Stimulated activated CD8-positive, alpha-beta memory T cell treated with anti-CD3 and anti-CD28 coated beads, Interleukin-7, amount 100 ng/mL, for 48 hours (primary cell): ENCODE data around the gene TACO1.

Experiments
- DNase-seq, 2 donors: peaks; one replicate each; pipeline ENCODE4 v3.0.0-alpha.2; 2020; ENCODE audit warnings: low read depth in 1 of 2; ENCODE audit errors: extremely low read depth in 1 of 2

TACO1 gene

DNA sequence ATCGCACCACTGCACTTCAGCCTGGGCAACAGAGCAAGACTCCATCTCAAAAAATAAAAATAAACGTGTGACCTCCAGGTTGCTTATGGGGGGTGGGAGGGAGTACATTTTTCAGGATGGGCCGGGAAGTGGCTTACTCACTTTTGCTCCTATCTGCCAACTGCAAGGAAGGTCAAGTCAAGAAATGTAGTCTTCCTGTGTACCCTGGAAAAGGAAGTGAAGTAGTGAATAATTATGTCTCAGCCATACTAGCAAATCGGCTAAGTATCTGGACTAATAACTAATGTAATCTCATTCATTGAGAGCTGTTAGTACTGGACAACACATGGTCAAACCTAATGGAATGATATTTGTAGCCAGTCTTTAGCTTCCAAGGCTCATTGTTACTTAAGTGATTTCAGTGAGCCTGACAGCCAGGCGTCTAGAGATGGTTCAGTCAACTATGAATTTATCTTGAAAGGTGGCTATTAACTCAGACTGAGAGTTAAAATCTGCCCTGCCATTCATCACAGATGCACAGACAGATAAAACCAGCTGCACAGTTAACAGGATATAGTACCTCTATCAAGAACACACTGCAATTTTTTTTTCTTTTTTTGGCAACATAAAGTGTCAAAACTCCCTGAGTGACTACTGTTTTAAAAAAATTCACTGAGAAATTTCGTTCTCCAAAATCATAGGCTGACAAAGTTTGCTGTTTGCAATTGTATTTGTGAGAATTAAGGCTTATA, 3.7 kb upstream of the TACO1 start:
- no peak for DNase-seq

DNA sequence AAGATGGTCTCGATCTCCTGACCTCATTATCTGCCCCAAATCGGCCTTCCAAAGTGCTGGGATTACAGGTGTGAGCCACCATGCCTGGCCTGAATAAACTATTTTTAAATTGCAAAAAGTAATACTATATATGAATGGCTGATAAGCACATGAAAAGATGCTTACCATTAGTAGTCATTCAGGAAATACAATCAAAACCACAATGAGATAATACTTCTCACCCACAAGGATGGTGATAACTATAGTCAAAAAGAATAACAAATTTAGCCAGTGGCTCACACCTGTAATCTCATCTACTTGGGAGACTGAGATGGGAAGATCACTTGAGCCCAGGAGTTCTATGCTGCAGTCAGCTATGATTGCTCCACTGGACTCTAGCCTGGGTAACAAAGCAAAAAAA, 2.4 kb upstream of the TACO1 start:
- no peak for DNase-seq

DNA sequence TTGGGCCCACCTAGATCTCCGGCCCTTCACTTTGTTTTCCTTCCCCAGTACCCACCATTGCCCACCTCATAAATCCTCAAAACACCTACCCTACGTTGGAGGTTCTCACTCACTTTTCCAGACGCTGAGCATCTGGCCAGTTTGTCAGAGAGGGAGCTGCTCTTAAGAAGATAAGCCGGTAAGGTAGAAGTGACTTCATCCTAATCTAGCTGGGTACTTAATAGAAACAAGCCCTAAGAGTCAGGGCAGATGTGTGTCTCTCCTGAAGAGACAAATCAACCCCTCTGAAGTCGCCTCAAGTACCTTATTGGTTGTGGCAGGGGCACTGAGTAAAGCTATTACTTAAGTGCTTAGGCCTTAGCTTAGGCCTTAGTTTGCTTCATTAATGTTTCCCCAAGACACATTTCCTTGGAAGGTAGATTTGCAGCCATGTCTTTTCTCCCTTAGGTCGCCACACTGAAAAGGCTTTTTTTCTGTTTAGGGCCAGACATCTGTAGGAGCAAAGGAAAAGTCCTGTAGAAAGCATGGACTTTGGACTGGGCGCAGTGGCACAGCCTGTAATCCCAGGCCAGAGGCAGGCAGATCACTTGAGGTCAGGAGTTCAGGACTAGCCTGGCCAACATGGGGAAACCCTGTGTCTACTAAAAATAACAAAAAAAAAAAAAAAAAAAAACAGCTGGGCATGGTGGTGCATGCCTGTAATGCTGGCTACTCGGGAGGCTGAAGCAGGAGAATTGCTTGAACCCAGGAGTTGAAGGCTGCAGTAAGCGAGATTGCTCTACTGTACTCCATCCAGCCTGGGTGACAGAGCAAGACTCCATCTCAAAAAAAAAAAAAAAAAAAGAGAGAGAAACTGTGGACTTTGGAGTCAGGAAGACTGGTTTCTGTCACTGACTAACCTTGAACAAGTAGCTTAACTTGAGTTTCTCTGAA, 1.0 kb downstream of the TACO1 start:
- DNase-seq, result no peak

DNA sequence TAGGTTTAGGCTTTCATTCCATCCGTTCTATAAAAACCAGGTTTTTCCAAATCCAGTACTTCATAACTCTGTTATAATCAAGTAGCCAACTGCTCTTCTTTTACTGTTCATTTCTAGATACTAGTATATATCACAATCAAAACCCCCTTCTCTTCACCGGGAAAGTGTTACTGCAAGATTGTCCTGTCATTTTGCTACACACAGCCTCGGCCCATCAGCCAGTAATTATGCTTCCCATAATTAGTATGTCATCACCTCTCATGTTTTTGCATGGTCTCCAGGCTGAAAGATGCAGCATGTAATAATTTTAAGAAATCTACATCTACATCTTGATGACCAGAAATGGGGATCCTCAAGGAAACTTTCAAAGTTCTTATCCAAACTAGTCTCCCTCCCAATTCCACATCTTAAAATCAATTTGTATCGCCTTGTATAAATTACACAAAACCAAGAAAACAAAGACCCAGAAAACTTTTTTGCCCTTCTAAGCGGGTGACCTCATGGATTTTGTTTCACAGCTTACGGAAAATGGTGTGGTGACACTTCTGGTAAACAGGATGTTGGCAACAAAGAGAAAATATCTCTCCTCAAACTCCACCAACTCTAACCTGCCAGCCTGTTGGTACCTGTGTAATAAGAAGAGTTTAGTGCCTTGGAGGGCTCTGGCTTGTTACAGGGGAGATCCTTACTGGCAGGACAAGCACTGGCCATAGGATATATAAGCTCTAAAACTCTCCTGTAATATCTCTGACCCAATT, 9.3 kb downstream of the TACO1 start:
- DNase-seq, result no peak

DNA sequence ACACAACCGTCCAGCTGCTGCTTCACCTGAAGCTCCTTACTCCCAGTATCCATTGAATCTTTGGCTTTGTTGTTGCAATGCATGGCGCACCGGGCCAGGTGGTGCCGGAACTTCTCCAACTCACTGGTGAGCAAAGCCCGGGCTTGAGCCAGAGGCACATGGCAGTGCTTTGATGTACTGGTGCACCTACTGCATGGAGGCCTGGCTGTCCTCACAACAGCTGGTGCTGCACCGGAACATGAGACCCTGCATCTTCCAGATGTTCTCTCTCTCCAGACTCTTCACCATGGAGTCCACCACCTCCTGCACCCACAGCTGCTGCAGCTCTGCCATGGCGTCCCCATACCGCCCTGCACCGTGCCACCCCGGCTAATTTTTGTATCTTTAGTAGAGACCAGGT, 10.2 kb downstream of the TACO1 start:
- DNase-seq, result no peak

DNA sequence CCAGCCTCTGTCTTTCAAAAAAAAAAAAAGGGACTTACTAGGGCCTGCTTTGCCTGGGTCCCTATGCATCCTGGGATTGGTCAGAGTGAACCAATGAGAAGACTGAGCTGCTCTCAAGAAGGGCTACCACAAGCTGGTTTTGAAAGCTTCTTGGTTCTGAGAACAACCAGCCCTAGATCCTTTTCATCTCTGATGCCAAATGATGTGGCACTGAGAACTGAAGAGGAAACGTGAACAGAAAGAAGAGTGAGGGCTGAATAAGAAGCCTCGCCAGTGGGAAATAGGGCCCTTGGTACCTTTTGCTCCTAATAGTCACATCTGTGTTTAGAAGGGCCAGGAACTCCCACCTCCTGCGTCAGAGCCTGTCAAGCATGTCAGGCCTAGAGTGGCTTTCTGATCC, 10.7 kb downstream of the TACO1 start:
- no peak for DNase-seq

DNA sequence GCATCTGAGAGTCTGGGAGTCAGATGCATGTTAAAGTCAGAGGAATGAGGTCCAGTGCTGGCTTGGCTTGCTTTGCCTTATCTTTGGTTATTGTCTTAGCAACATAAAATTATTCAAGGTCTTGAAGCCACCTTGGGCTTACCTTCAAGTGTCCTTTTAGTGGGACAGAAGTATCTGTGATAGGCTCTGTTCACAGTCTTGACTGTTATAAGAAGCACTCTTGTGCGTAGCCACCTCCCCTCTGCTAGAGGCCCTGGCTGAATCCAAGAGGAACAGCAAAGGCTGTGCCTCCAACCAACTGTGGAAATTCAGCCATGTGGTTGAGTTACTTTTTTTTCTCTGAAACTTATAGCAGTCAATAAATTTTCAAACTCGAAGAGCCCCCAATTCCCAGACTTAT, 13.0 kb downstream of the TACO1 start:
- DNase-seq, result no peak

DNA sequence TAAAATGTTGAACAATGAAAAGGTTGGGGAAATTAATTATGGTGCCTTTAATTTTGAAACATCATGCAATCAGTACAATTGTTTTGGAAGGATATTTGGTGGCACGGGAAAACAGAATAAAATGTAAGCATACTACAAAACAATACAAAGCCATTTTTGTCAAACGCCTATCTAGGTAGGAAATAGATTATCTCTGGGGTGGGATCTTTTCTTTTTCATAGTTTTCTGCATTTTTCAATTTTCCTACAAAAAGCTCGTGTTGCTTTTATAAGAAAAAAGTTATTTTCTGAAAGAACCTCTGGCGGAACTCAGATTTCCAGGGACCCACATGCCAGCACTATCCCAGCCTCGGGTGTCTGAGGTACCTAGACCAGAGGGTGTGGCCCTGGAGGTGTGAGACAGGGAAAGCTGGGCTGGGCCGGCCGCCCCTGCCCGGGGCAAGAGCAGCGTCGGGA, 20.6 kb downstream of the TACO1 start:
- no peak for DNase-seq

DNA sequence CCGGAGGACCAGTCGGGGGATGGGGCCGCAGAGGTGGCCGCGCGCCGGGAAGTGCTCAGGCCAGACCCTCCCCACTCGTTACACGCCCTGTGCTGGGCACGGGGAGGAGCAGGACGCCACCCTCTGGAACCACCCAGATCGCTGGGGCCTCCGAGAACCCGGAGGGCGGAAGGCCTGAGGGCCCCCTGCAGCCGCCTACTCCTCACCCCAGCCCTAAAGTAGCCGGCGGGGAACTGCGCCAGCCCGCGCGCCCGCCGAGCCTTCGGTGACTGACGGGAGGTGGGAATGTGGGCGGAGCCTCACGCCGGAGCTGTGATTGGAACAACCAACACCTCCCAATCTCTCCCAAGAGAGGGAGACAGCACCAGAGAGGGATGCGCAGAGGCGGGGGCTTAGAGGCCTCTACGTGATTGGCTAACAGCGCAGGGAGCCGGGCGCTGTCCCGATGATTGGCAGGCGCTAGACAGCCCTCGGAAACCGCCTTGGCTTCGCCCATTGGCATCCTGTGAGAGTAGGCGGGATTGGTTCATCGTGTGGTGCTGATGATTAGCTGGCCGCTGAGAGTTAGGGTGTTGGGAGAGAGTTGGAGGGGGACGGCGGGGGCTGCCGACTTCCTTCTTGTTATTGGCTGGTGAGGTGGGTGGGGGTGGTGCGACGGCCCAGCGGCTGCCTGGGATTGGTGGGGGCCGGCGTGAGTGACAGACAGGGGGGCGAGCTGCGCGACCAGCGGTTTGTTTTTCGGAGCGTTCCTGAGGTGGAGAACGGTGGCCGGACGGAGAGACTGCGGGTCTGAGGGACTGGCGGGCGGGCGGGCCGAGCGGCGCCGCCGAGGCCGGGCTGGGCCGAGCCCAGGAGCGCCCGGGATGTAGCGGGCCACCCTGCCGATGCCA, 21.2 kb downstream of the TACO1 start, which contains the start of gene MAP3K3:
TSS of gene MAP3K3 (plus strand) at position 734 of the 890 bp plus-strand sequence. CDS start 343 bp downstream, outside the sequence.
- DNase-seq, result peak; percentile 91 to 99

DNA sequence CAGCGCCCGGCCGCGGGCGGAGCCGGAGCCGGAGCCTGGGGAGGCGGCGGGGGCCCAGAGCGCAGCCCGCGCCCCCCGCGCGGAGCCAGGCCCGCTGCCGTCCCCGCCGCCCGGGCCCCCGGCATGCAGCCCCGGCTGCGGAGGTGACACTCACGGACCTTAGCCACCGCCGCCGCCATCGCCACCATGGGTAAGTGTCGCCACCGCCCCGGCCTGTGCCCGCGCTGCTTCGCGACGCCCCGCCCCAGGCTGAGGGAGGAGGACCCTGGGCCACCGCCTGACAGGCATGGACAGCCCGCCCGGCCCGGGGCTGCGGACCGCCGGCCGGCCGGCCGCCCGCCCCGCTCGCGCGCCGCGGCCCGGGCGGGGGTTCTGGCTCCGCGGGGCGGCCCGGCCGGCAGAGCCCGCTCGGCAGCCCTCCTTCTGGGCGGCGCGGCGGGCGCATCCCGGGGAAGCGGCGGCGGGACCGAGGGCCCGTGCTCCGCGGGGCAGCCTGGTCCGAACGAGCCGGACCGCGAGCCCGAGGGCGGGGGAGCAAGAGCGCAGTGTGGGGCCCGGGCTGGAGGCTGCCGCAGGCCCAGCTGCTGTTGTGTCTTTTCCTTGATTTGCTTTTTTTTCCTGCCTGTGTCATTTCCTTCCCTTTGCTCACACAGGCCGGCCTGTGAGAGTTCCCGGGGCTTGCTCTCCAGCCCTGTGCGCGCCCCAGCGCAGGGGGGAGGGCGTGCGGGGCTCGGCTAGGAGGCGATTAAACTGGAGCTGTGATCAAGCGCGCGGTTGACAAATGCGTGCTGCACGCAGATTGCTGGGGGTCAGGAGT, 22.1 kb downstream of the TACO1 start:
- DNase-seq, result peak; percentile 16 to 31

DNA sequence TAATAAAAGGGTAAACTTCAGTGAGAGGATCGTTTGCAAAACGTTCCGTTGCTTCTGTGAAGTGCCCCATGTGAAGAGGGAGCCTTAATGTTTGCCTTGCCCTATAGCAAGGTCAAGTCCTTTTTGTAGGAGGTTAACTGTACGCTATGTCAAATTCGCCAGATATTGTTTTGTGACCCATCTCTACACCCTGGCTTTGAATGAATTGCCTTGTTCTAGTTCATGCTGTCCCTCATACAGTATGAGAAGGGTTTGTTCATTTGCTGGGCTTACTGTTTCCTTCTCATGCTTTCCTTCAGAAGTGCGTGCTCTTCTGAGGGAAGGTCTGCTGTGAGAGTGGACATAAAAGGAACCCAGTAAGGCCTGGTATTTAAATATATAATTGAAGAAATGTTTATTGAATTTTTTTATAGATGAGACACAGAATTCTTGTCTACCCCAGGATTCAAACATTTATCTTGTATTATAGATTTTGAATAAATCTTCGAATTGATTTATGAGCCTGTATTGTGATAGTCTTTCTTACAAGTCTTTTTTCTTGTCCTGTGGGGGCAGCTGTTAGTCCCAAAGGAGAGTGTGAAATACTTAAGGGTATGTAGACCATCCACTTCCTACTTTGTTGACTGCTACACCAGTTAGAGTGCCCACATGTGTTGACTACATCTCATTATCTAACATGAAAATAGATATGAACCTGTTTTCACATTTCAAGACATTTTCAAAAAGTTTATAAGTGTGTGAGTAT, 23.3 kb downstream of the TACO1 start:
- no peak for DNase-seq

DNA sequence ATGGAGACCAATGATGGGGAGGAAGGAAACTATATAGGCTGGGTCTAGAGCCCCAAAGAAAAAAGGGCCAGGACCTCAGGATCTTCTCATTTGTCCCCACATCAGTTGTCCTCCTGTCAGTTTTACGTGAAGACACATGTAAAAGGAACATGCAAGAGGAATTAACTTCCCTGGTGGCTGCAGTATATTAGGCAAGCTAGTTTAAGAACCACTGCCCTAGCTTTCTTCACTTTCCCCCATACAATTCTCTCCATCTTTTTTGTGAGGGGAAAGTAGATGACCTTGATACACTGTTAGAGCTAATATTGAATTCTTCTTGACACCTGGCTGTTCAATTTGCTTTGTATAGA, 23.8 kb downstream of the TACO1 start:
- no peak for DNase-seq

DNA sequence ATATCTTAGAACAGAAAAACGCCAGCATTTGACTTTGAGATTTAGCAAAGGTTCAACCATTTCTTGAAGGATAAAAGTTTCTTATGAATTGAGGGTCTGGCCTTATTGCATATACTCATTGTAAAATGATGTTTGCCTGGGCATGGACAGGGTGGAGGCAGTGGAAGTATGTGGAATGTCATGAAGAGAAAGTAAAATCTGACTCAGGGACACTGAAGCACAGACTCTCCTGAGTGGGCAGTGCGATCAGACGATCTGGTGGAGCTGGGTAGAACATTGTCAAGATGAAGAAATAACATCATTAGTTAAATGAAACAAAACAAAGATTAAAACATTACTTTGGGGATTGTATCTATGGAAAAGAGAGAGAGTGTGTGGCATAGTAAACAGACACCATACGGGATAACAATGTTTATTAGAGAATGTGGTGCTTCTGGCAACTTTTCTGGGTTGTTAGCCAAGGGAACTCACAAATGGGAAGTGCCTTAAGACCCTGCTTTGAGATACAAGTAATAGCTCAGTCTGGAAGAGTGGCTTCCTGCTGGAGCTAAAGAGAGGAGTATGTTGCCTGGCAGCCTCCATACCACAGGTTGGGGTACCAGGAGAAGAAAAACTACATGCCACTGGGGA, 26.0 kb downstream of the TACO1 start:
- DNase-seq, result no peak

DNA sequence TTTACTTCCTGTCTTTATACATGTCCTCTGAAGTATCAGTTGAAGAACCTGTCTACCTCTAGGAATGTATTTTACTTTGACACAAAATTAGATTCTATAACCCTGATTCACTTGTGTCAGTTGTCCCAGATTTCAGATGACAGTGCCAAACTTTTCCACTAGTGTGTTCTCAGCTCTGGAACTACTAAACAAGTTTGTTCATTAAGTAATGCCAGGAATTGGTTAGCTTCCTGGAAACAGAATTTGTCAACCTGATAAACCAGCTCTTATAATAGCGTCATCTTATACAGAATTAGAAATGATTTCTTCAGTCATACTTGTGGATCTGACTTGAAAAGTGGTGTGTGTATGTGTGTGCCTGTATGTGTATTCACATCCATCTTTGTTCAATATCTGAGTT, 28.9 kb downstream of the TACO1 start:
- no peak for DNase-seq

DNA sequence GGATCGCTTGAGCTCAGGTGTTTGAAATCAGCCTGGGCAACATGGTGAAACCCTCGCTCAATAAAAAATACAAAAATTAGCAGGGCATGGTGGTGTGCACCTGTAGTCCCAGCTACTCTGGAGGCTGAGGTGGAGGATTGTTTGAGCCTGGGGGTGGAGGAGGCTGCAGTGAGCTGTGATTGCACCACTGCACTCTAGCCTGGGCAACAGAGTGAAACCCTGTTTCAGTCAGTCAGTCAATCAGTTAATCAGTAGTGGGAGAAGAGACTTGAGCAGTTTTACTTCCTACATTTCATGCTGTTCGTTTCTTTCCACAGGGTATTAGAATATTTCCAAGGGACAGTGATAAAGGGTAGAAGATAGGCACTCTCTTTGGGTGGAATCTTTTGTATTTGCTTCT, 30.4 kb downstream of the TACO1 start:
- DNase-seq, result no peak

DNA sequence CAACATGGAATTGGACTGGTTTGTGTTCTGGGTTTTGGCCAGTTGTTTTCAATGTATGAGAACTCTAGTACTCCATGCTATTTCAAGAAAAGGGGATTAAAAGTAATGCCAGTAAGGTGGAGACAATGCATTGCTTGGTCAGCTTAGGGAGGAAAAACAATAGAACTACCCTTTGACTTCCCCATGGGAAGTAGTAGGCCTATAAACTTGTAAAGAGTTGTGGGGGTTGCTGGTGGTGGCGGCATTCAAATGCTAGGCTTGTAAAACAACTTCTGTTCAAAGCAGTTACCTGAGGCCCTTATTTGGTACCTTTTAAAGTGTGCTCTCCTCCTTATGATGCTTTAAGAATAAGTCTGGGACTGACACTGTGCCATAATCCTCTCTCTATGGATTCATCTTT, 30.9 kb downstream of the TACO1 start:
- DNase-seq, result no peak

DNA sequence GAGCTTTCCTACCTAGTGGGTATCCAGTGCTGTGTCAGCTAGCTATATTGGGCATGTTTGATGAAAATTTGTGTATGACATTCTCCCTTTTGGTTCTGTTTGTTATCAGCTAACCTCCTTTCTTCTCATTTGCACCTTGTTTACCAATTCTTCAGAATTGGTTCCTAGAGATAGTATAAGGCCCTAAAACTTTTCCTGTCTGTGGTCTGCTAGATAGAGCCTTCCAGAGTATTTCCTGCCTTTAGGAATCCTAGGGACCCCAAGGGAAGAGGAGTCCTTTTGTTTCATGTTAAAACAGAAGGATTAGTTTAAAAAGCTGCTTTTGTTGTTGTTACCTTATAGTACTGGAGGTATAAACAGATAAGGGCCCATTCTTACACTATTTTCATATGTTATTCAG, 33.0 kb downstream of the TACO1 start:
- no peak for DNase-seq

DNA sequence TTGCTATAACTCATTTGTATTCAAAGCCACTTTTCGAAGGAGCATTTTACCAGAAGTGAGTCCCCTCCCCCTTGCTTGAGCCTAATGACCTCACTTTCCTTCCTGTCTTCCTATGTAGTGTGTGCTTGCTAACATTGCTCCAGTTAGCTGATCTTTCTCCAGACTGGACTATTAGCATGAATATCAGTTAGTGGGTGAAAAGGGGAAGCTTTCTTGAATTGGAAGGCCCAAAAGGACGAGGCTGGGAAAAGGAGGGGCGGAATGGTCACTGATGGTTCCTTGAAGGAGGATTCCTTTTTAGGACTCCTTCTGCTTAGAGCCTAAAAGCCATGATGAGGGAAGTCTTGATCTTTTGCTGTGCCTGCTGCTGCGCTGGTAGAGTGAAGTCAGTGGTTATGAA, 33.5 kb downstream of the TACO1 start:
- DNase-seq, result no peak
